Ectodermal cell (in vitro differentiated cells): Measurements from ENCODE around the gene TRIM49C. TPM values are rescaled to one million over a fixed set of nuclear protein-coding genes. Genes with fewer than 3 reads are reported as not detected.
"Not testable (repeated sequence)": the region's sequence is repeated elsewhere in the genome, so short reads cannot be mapped to it uniquely, and the experiment has no call there.

Experiments
- H3K27ac ChIP-seq: 2 replicates; pipeline ENCODE4 v1.7.0; 2013; ENCODE audit warnings: mild to moderate bottlenecking, low read depth, low read length; ENCODE audit not compliant: insufficient read depth, poor library complexity, severe bottlenecking
- H3K27me3 ChIP-seq: 2 replicates; pipeline ENCODE4 v1.7.0; 2013; ENCODE audit warnings: mild to moderate bottlenecking, low read length; ENCODE audit not compliant: insufficient read depth, control insufficient read depth, poor library complexity, severe bottlenecking
- H3K36me3 ChIP-seq: one replicate; pipeline ENCODE4 v1.7.0; 2013; ENCODE audit warnings: low read length; ENCODE audit not compliant: control insufficient read depth, insufficient read depth
- H3K4me1 ChIP-seq: one replicate; pipeline ENCODE4 v1.7.0; 2013; ENCODE audit warnings: low read length; ENCODE audit not compliant: control insufficient read depth, insufficient read depth
- H3K4me3 ChIP-seq: 2 replicates; pipeline ENCODE4 v1.7.0; 2013; ENCODE audit warnings: low read depth, low read length, control low read depth; ENCODE audit not compliant: insufficient read depth
- H3K9me3 ChIP-seq: 2 replicates; pipeline ENCODE4 v1.7.0; 2013; ENCODE audit warnings: mild to moderate bottlenecking, low read length, moderate library complexity; ENCODE audit not compliant: control insufficient read depth
- WGBS, 2 experiments: methylation state at CpG; one replicate each; pipeline ENCODE4 v1.1.7; 2013; ENCODE audit warnings: missing lambda C conversion rate in 2 of 2; 5-methylcytosine and 5-hydroxymethylcytosine counted together
- polyA plus RNA-seq, 4 experiments: library from polyadenylated mRNA; stranded (reverse); fragments of 50-300 nt; gene quantifications; one replicate each; pipeline ENCODE4 v1.2.3, GENCODE V29; 2013

TRIM49C gene, protein sequence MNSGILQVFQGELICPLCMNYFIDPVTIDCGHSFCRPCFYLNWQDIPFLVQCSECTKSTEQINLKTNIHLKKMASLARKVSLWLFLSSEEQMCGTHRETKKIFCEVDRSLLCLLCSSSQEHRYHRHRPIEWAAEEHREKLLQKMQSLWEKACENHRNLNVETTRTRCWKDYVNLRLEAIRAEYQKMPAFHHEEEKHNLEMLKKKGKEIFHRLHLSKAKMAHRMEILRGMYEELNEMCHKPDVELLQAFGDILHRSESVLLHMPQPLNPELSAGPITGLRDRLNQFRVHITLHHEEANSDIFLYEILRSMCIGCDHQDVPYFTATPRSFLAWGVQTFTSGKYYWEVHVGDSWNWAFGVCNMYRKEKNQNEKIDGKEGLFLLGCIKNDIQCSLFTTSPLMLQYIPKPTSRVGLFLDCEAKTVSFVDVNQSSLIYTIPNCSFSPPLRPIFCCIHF
- not detected for polyA plus RNA-seq (2013, experiment 1 of 4)
- not detected for polyA plus RNA-seq (2013, experiment 2 of 4)
- not detected for polyA plus RNA-seq (2013, experiment 3 of 4)
- not detected for polyA plus RNA-seq (2013, experiment 4 of 4)

DNA sequence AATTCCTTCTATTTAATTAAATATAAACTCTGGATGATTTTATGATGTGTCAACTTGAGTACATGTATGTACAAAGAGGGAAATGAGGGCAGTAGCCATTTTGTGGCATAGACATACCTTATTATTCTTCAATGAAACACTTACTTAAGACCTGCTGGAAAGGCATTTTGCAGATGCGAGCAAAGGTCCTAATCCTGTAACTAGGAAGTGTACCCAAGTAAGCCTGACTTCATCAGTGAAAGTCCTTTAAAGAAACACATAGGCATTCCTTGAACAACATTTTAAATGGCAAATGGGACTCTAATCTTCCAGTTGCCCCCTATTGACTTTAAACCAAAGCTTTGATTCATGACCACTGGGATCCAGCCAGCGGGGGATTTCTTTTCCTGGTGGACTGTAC is at the start of gene TRIM49C:
Gene TRIM49C, plus strand, starts transcription at position 301 of the 400 bp plus-strand sequence. CDS start 4,106 bp downstream, outside the sequence.
- H3K4me1 ChIP-seq, H3K9me3 ChIP-seq, H3K36me3 ChIP-seq, H3K27ac ChIP-seq, H3K4me3 ChIP-seq, H3K27me3 ChIP-seq: not testable (repeated sequence)
- no CpG with 5 or more reads among the region's 2 CpGs for WGBS, 2 experiments

DNA sequence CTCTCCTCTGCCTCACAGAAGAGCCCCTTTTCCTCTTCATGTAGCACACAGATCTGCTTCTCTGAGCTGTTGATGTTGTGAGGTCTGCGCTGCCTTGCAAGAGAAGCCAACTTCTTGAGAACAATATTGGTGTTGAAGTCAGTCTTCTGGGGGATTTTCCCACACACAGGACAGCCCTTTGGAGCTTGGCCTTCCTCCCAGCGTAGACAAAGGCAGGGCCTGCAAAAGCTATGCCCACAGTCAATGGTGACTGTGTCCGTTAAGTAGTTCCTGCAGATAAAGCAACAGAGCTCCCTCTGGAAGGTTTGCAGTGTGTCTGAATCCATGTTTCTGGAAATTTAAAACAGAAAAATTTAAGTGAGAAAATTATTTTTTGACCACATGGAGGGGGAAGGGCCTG is 6.7 kb upstream of the TRIM49C start:
- not testable (repeated sequence) for H3K27ac ChIP-seq, H3K9me3 ChIP-seq, H3K4me3 ChIP-seq, H3K4me1 ChIP-seq, H3K36me3 ChIP-seq, H3K27me3 ChIP-seq
- WGBS, 2 experiments = no CpG with 5 or more reads among the region's 3 CpGs

DNA sequence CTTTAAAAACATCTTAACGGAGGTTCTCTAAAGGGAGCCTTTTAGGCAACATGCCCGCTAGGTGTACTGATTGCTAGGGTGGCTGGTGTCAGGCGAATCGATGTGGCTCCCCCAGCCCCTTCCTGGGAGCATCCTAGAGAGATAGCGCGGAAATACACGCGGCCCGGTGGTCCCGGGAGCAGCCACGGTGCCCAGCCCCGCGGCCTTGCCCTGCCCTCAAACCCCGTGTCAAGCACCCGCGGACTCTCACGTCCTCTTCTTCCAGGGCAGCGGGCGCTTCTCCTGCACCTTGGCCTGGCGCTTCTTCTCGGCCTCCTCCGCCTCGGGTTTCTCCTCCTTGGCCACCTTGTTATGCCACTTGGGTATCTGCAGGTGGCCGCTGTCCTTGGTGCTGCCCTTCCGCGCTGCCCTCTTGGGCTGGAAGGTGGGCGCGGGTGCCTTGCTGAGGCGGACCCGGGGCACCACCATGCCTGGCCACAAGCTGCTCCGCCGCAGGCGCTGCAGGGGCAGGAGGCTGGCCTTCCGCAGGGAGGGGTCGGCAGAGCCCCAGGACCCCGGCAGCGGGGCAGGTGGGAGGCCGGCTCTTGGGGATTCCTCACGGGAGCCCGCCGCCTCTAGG is 20.8 kb downstream of the TRIM49C start:
- not testable (repeated sequence) for H3K9me3 ChIP-seq, H3K27me3 ChIP-seq, H3K4me1 ChIP-seq, H3K36me3 ChIP-seq, H3K27ac ChIP-seq, H3K4me3 ChIP-seq
- 87% methylated on average over 7 to 13 of the region's 41 CpGs for WGBS, 2 experiments

DNA sequence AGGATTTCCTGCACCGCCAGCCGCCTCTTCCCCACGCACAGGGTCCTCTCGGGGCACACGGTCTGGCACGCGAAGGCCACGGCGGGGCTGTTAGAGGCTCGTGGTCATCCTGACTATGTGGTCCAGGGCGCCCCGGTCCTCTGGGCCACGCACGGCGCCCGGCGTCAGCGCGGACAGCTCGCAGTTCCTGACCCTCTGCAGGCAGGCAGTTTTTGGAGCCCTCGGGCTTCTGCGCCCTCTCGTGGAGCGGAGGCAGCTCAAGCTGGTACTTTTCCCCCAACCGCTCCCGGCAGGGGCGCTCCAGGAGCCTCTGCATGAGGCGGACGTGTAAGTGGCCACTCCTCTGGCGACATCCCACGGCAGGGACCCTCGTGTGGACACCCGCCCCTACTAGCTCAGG is 21.4 kb downstream of the TRIM49C start:
- H3K27me3 ChIP-seq, H3K36me3 ChIP-seq, H3K4me1 ChIP-seq, H3K9me3 ChIP-seq, H3K4me3 ChIP-seq, H3K27ac ChIP-seq: not testable (repeated sequence)
- 3% methylated on average over 10 of the region's 33 CpGs; no CpG with 5 or more reads in 1 of the 2 experiments for WGBS, 2 experiments

DNA sequence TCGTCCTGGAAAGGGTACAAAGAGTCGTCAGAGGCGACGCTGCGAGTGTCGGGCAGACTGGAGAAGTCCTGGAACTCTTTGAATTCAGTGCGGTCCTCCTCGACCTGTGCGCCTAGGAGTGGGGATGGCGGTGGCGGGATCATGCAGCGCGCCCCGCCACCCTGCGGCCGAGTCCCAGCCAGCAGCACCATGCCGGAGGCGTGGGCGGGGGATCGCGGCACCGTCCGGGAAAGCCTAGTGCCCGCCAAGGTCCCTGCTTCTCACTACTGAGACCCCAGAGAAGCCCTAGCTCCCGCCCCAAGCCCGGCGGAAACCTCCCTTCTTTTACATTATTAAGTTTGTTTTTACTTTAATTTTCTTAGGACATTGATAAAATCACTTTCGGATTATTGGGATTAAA is 22.6 kb downstream of the TRIM49C start:
- H3K36me3 ChIP-seq, H3K4me3 ChIP-seq, H3K27me3 ChIP-seq, H3K9me3 ChIP-seq, H3K27ac ChIP-seq, H3K4me1 ChIP-seq: not testable (repeated sequence)
- WGBS, 2 experiments = no CpG with 5 or more reads among the region's 28 CpGs

DNA sequence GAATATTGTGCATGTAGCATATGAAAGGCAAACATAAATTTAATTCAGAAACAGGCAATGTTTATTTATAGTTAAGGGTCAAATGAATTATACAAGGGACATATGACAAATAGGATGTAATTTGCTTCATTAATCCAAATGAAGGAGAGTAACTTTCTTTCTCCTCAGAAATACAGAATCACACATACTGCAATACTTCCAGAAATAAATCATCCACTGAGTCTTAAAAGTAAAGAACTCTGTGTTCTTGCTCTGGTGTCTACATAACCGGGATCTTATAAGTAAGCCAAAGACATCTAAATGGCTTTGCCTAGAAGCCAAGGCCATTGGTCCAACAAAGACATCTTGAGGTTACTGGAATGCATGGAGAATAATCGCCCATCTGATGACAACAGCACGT is 54.7 kb downstream of the TRIM49C start, which contains the start of gene UBTFL1:
Gene UBTFL1, plus strand, starts transcription at position 301 of the 400 bp plus-strand sequence. Its CDS starts 0 bp downstream, at position 301.
- not testable (repeated sequence) for H3K27me3 ChIP-seq, H3K4me3 ChIP-seq, H3K4me1 ChIP-seq, H3K27ac ChIP-seq, H3K9me3 ChIP-seq, H3K36me3 ChIP-seq
- WGBS, 2 experiments = no CpG with 5 or more reads among the region's 3 CpGs

DNA sequence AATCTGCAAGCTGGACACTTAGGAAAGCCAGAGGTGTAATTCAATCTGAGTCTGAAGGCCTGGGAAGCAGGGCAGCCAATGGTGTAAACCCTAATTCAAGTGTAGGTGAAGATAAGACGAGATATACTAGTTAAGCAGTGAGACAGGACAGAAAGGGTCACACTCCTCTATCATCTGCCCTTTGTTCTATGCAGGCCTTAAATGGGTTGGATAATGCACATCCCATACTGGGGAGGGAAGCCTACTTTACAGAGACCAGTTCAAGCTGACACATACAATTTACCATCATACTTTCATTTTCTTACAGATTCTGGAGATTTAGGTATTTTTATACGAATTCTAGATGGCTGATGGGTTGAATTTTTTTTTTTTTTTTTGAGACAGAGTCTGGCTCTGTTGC is 57.8 kb downstream of the TRIM49C start:
- no CpG with 5 or more reads among the region's 2 CpGs for WGBS, 2 experiments
- H3K27ac ChIP-seq = not testable (repeated sequence)

More for the DNA sequence above, 57.8 kb downstream of the TRIM49C start:
- not testable (repeated sequence) for H3K36me3 ChIP-seq, H3K27me3 ChIP-seq, H3K4me1 ChIP-seq, H3K4me3 ChIP-seq, H3K9me3 ChIP-seq
